Endothelial cell of umbilical vein (primary cell): ENCODE measurements around the gene PTCH1.

Experiments used
- CTCF ChIP-seq, 2 donors: IDR thresholded peaks; 1 replicate in 1 of 2; 2 replicates in 1 of 2; pipeline ENCODE4 v1.5.1; 2011; ENCODE audit warnings: low read length in 2 of 2, mild to moderate bottlenecking in 2 of 2, moderate library complexity in 2 of 2, control low read depth in 1 of 2, inconsistent platforms in 1 of 2, low read depth in 1 of 2; ENCODE audit not compliant: insufficient read depth in 1 of 2; ENCODE audit errors: extremely low read depth in 1 of 2
- EZH2 ChIP-seq: IDR thresholded peaks from 2 replicates; pipeline ENCODE4 v1.6.1; 2012; ENCODE audit warnings: borderline replicate concordance, low read depth, mild to moderate bottlenecking, moderate library complexity, low read length, inconsistent platforms; ENCODE audit not compliant: severe bottlenecking
- FOS ChIP-seq: IDR thresholded peaks from 2 replicates; pipeline ENCODE4 v1.6.1; 2011; ENCODE audit warnings: mild to moderate bottlenecking, low read length, moderate library complexity, borderline replicate concordance; ENCODE audit not compliant: insufficient read depth
- GATA2 ChIP-seq: IDR thresholded peaks from 2 replicates; pipeline ENCODE4 v1.7.0; 2011; ENCODE audit warnings: low read depth, mild to moderate bottlenecking, moderate library complexity, mixed read lengths, low read length; ENCODE audit not compliant: insufficient read length, insufficient read depth
- JUN ChIP-seq: IDR thresholded peaks from 2 replicates; pipeline ENCODE4 v1.6.1; 2011; ENCODE audit warnings: borderline replicate concordance, low read depth; ENCODE audit not compliant: insufficient read length, insufficient read depth
- MAX ChIP-seq: IDR thresholded peaks from 2 replicates; pipeline ENCODE4 v1.6.1; 2011; ENCODE audit not compliant: insufficient read depth, insufficient read length
- MYC ChIP-seq: IDR thresholded peaks from one replicate; pipeline ENCODE4 v1.6.1; 2011; ENCODE audit warnings: mild to moderate bottlenecking, low read depth, low read length
- POLR2A ChIP-seq: IDR thresholded peaks from 2 replicates; pipeline ENCODE4 v1.6.1; 2012; ENCODE audit warnings: low read depth, mild to moderate bottlenecking, control low read depth, low read length
- POLR2AphosphoS5 ChIP-seq: IDR thresholded peaks from 2 replicates; pipeline ENCODE4 v1.6.1; 2012; ENCODE audit warnings: low read depth, mild to moderate bottlenecking, control low read depth, low read length, moderate library complexity; ENCODE audit not compliant: insufficient read depth

DNA sequence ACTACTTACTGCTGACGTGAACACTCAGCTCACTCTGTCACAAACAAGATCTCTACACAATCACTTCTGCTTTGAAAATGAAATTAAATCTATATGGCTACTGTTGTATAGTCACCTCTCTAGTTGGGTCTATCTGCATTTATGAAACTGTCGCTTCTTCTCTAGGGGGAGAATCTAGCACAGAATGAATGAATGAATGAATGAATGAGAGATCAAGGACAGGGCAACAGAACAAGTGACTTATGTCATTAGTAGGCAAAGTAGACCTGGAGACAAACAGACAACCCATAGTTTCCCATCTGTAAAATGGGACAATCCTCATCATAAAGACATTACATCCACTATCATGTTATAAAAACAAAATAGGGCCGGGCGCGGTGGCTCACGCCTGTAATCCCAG lies 13.4 kb downstream of the PTCH1 start:
- TF ChIP-seq POLR2AphosphoS5: no peak
- TF ChIP-seq CTCF (IDR thresholded peaks at IDR 0.05; ENCODE audit: extremely low read depth in 1 of 2, insufficient read depth in 1 of 2, low read depth in 1 of 2, low read length in 2 of 2): no peak
- TF ChIP-seq POLR2A: no peak
- TF ChIP-seq EZH2: no peak
- no peak for TF ChIP-seq JUN
- TF ChIP-seq MAX: no peak
- no peak for TF ChIP-seq FOS
- no peak for TF ChIP-seq GATA2
- no peak for TF ChIP-seq MYC
